WTC11 (cell line): ENCODE measurements around the gene SLC10A7. TPM values are rescaled to one million over a fixed set of nuclear protein-coding genes. Genes with fewer than 3 reads are reported as not detected.

Experiments used
- ATAC-seq: fragments of 200-7000 bp; cut with Tn5 transposase; 2 replicates; pipeline ENCODE4 v1.10.0; 2021; ENCODE audit warnings: mild to moderate bottlenecking, moderate library complexity
- CTCF ChIA-PET: fragments of 300-600 bp; sonication (Branson Sonifier 250); formaldehyde crosslinking; loops from one replicate; lab custom pipeline; 2021; ENCODE audit warnings: antibody characterized with exemption; lab: Charles Lee
- POLR2A ChIA-PET: fragments of 350-600 bp; sonication (Branson Sonifier 250); formaldehyde crosslinking; loops from one replicate; lab custom pipeline; 2021; ENCODE audit warnings: antibody characterized with exemption; lab: Charles Lee
- DNase-seq: peaks from one replicate; pipeline ENCODE4 v3.0.0; 2021; ENCODE audit warnings: low spot score
- H3K27ac Mint-ChIP-seq: 2 replicates; pipeline ENCODE4 v1.8.0; 2021; ENCODE audit warnings: mixed read lengths
- H3K27me3 Mint-ChIP-seq: 2 replicates; pipeline ENCODE4 v1.8.0; 2021; ENCODE audit warnings: low read depth, mild to moderate bottlenecking, moderate library complexity, mixed read lengths
- H3K36me3 Mint-ChIP-seq: 2 replicates; pipeline ENCODE4 v1.8.0; 2021; ENCODE audit warnings: mixed read lengths
- H3K4me1 Mint-ChIP-seq: 2 replicates; pipeline ENCODE4 v1.8.0; 2022; ENCODE audit warnings: mixed read lengths
- H3K4me3 Mint-ChIP-seq: 2 replicates; pipeline ENCODE4 v1.8.0; 2021; ENCODE audit warnings: mild to moderate bottlenecking, moderate library complexity, mixed read lengths
- H3K9me3 Mint-ChIP-seq: 2 replicates; pipeline ENCODE4 v1.8.0; 2021; ENCODE audit warnings: mixed read lengths
- AFF4 ChIP-seq: sonication (generic); formaldehyde crosslinking; IDR thresholded peaks from 2 replicates; pipeline ENCODE4 v1.8.1; 2023; ENCODE audit warnings: mild to moderate bottlenecking, missing genetic modification reagents, borderline replicate concordance
- AR ChIP-seq: fragments of 250-450 bp; sonication (Bioruptor Pico); IDR thresholded peaks from 2 replicates; pipeline ENCODE4 v1.9.0; 2021; ENCODE audit warnings: mild to moderate bottlenecking
- ATF1 ChIP-seq: sonication (generic); formaldehyde crosslinking; IDR thresholded peaks from 2 replicates; pipeline ENCODE4 v1.8.1; 2023; ENCODE audit warnings: mild to moderate bottlenecking, moderate library complexity, missing genetic modification reagents
- ATF3 ChIP-seq: sonication (generic); formaldehyde crosslinking; conservative IDR thresholded peaks from 2 replicates; pipeline ENCODE4 v1.8.1; 2022; ENCODE audit warnings: mild to moderate bottlenecking, missing genetic modification reagents
- CREB1 ChIP-seq: sonication (generic); formaldehyde crosslinking; IDR thresholded peaks from 2 replicates; pipeline ENCODE4 v1.8.0; 2023; ENCODE audit warnings: mild to moderate bottlenecking, missing genetic modification reagents
- CTCF ChIP-seq: fragments of 200-600 bp; IDR thresholded peaks from 2 replicates; pipeline ENCODE4 v1.8.0; 2022; ENCODE audit warnings: antibody characterized with exemption
- EMX1 ChIP-seq: fragments of 250-450 bp; sonication (Bioruptor Pico); IDR thresholded peaks from 2 replicates; pipeline ENCODE4 v1.8.0; 2021; ENCODE audit warnings: mild to moderate bottlenecking
- ESRRA ChIP-seq: sonication (generic); formaldehyde crosslinking; IDR thresholded peaks from 2 replicates; pipeline ENCODE4 v1.8.1; 2022; ENCODE audit warnings: mild to moderate bottlenecking, missing genetic modification reagents, borderline replicate concordance
- FOXJ3 ChIP-seq: sonication (generic); formaldehyde crosslinking; IDR thresholded peaks from 2 replicates; pipeline ENCODE4 v1.9.0; 2021; ENCODE audit warnings: missing genetic modification reagents, mild to moderate bottlenecking, borderline replicate concordance
- FOXP4 ChIP-seq: sonication (generic); formaldehyde crosslinking; IDR thresholded peaks from 2 replicates; pipeline ENCODE4 v1.8.0; 2022; ENCODE audit warnings: mild to moderate bottlenecking, missing genetic modification reagents
- GABPB1 ChIP-seq: sonication (generic); formaldehyde crosslinking; IDR thresholded peaks from 2 replicates; pipeline ENCODE4 v1.8.1; 2023; ENCODE audit warnings: mild to moderate bottlenecking, missing genetic modification reagents
- GTF2I ChIP-seq: fragments of 250-450 bp; sonication (Bioruptor Pico); conservative IDR thresholded peaks from 2 replicates; pipeline ENCODE4 v1.4.0; 2021; ENCODE audit warnings: mild to moderate bottlenecking
- IRF1 ChIP-seq: sonication (generic); formaldehyde crosslinking; IDR thresholded peaks from 2 replicates; pipeline ENCODE4 v1.8.0; 2023; ENCODE audit warnings: missing genetic modification reagents
- KAT7 ChIP-seq: sonication (generic); formaldehyde crosslinking; IDR thresholded peaks from 2 replicates; pipeline ENCODE4 v1.8.1; 2023; ENCODE audit warnings: missing genetic modification reagents, mild to moderate bottlenecking, borderline replicate concordance
- NR2C2 ChIP-seq: sonication (generic); formaldehyde crosslinking; IDR thresholded peaks from 2 replicates; pipeline ENCODE4 v1.8.0; 2022; ENCODE audit warnings: mild to moderate bottlenecking, missing genetic modification reagents
- NR3C1 ChIP-seq: sonication (generic); formaldehyde crosslinking; conservative IDR thresholded peaks from 2 replicates; pipeline ENCODE4 v1.8.1; 2023; ENCODE audit warnings: low read depth, mild to moderate bottlenecking, missing genetic modification reagents
- PREB ChIP-seq: sonication (generic); formaldehyde crosslinking; IDR thresholded peaks from 2 replicates; pipeline ENCODE4 v1.8.1; 2022; ENCODE audit warnings: mild to moderate bottlenecking, missing genetic modification reagents, moderate library complexity, borderline replicate concordance
- SMAD3 ChIP-seq: sonication (generic); formaldehyde crosslinking; IDR thresholded peaks from 2 replicates; pipeline ENCODE4 v1.8.0; 2022; ENCODE audit warnings: missing genetic modification reagents, mild to moderate bottlenecking, borderline replicate concordance
- SP1 ChIP-seq: sonication (generic); formaldehyde crosslinking; conservative IDR thresholded peaks from 2 replicates; pipeline ENCODE4 v1.8.1; 2022; ENCODE audit warnings: missing genetic modification reagents
- TCF7 ChIP-seq: sonication (generic); formaldehyde crosslinking; IDR thresholded peaks from 2 replicates; pipeline ENCODE4 v1.8.0; 2022; ENCODE audit warnings: mild to moderate bottlenecking, low read depth, missing genetic modification reagents, moderate library complexity
- ZNF232 ChIP-seq: sonication (generic); formaldehyde crosslinking; IDR thresholded peaks from 2 replicates; pipeline ENCODE4 v1.8.0; 2022; ENCODE audit warnings: mild to moderate bottlenecking, missing genetic modification reagents
- ZNF263 ChIP-seq: sonication (generic); formaldehyde crosslinking; IDR thresholded peaks from 2 replicates; pipeline ENCODE4 v1.8.1; 2022; ENCODE audit warnings: low read depth, mild to moderate bottlenecking, moderate library complexity, missing genetic modification reagents
- total RNA-seq: library from RNA; stranded (reverse); gene quantifications from 3 replicates; pipeline ENCODE4 v1.2.3, GENCODE V29; 2021

Gene SLC10A7
- total RNA-seq, 1 experiment from 2014 or later, result 5.0 TPM

GRCh38 chr4:146252969-146253611 lies 268.6 kb downstream of the SLC10A7 start (continued):
- TF ChIP-seq GTF2I (CRISPR knock-in tag) (no peak), PREB (no peak), FOXJ3 (CRISPR knock-in tag) (no peak), GABPB1 (no peak), ATF1 (CRISPR knock-in tag) (no peak), NR2C2 (CRISPR knock-in tag) (no peak), SMAD3 (CRISPR knock-in tag) (no peak), AFF4 (CRISPR knock-in tag) (no peak), FOXP4 (CRISPR knock-in tag) (no peak)

- ATAC-seq (no peak), DNase-seq (no peak)
- peaks cover 2% of the 10 kb centered on the region; the same call in 1 of the 2 replicates for H3K4me1 Mint-ChIP-seq
- H3K4me3 Mint-ChIP-seq, result no peak overlapping the region
- no peaks in the 10 kb centered on the region for H3K9me3 Mint-ChIP-seq
- no peaks in the 10 kb centered on the region for H3K36me3 Mint-ChIP-seq
- no peaks in the 10 kb centered on the region; the same call in 1 of the 2 replicates for H3K27me3 Mint-ChIP-seq
- POLR2A ChIA-PET, result no interaction called here
- CTCF ChIA-PET, result interaction anchor here (1.5 kb wide), 1 partner anchor 152 kb away, joined by 3 read pairs; no protein-coding TSS in a partner anchor
- no peak overlapping the region for H3K27ac Mint-ChIP-seq
- TF ChIP-seq CREB1 (CRISPR knock-in tag), result no peak
- no peak for TF ChIP-seq CTCF
- TF ChIP-seq FOXJ3 (CRISPR knock-in tag), result no peak
- no peak for TF ChIP-seq AR
- no peak for TF ChIP-seq EMX1 (CRISPR knock-in tag)
- no peak for TF ChIP-seq PREB
- TF ChIP-seq ZNF232, result no peak
- TF ChIP-seq IRF1 (CRISPR knock-in tag), result no peak
- TF ChIP-seq ATF3 (CRISPR knock-in tag), result no peak
- no peak for TF ChIP-seq SP1 (CRISPR knock-in tag)
- TF ChIP-seq ZNF263, result no peak
- no peak for TF ChIP-seq NR3C1 (CRISPR knock-in tag)
- no peak for TF ChIP-seq KAT7 (CRISPR knock-in tag)
- TF ChIP-seq ESRRA (CRISPR knock-in tag), result no peak
- no peak for TF ChIP-seq GTF2I (CRISPR knock-in tag)
- TF ChIP-seq TCF7 (CRISPR knock-in tag), result no peak
Observed at GRCh38 chr4:146247356-146247755, 274.4 kb downstream of the SLC10A7 start.
